H9 (cell line): ENCODE measurements around the gene C7. TPM values are rescaled to one million over a fixed set of nuclear protein-coding genes. Genes with fewer than 3 reads are reported as not detected.

Experiments used
- DNase-seq: peaks from one replicate; pipeline ENCODE4 v3.0.0-alpha.2; 2017
- H2AFZ ChIP-seq: one replicate; pipeline ENCODE4 v1.6.1; 2013; ENCODE audit warnings: mild to moderate bottlenecking, low read length, control low read depth, moderate library complexity
- H2AK5ac ChIP-seq: 2 replicates; pipeline ENCODE4 v1.6.1; 2013; ENCODE audit warnings: low read length, control low read depth, mixed read lengths; ENCODE audit not compliant: insufficient read length
- H2BK120ac ChIP-seq: one replicate; pipeline ENCODE4 v1.6.1; 2013; ENCODE audit warnings: low read depth, mild to moderate bottlenecking, low read length, control low read depth, inconsistent platforms; ENCODE audit not compliant: poor library complexity, severe bottlenecking
- H2BK12ac ChIP-seq: 2 replicates; pipeline ENCODE4 v1.6.1; 2013; ENCODE audit warnings: low read length, control low read depth, mixed read lengths, low read depth; ENCODE audit not compliant: insufficient read length
- H2BK15ac ChIP-seq: 2 replicates; pipeline ENCODE4 v1.6.1; 2013; ENCODE audit warnings: low read depth, low read length, control low read depth
- H2BK20ac ChIP-seq: one replicate; pipeline ENCODE4 v1.6.1; 2013; ENCODE audit warnings: low read depth, mild to moderate bottlenecking, low read length, control low read depth, inconsistent platforms; ENCODE audit not compliant: poor library complexity, severe bottlenecking
- H2BK5ac ChIP-seq: 2 replicates; pipeline ENCODE4 v1.6.1; 2013; ENCODE audit warnings: low read length, control low read depth, mixed read lengths; ENCODE audit not compliant: insufficient read length
- H3K14ac ChIP-seq: 2 replicates; pipeline ENCODE4 v1.6.1; 2013; ENCODE audit warnings: low read length, control low read depth; ENCODE audit not compliant: insufficient read depth
- H3K18ac ChIP-seq: 2 replicates; pipeline ENCODE4 v1.6.1; 2013; ENCODE audit warnings: low read depth, mild to moderate bottlenecking, mixed read lengths, low read length, control low read depth; ENCODE audit not compliant: insufficient read length
- H3K23ac ChIP-seq: 2 replicates; pipeline ENCODE4 v1.6.1; 2013; ENCODE audit warnings: low read length, control low read depth, mixed read lengths, low read depth; ENCODE audit not compliant: insufficient read length
- H3K23me2 ChIP-seq: 2 replicates; pipeline ENCODE4 v1.6.1; 2013; ENCODE audit warnings: low read depth, mild to moderate bottlenecking, mixed read lengths, low read length, control low read depth; ENCODE audit not compliant: insufficient read length, poor library complexity, severe bottlenecking
- H3K27ac ChIP-seq: 2 replicates; pipeline ENCODE4 v1.5.1; 2013; ENCODE audit warnings: low read length, control low read depth, mixed read lengths, low read depth; ENCODE audit not compliant: insufficient read length
- H3K27me3 ChIP-seq: 2 replicates; pipeline ENCODE4 v1.6.1; 2013; ENCODE audit warnings: low read length, control low read depth, inconsistent platforms; ENCODE audit not compliant: insufficient read depth
- H3K4ac ChIP-seq: 2 replicates; pipeline ENCODE4 v1.6.1; 2013; ENCODE audit warnings: low read depth, mild to moderate bottlenecking, control low read depth, inconsistent platforms, low read length, moderate library complexity
- H3K4me1 ChIP-seq: 2 replicates; pipeline ENCODE4 v1.6.1; 2013; ENCODE audit warnings: low read length, control low read depth, inconsistent platforms; ENCODE audit not compliant: insufficient read depth
- H3K4me2 ChIP-seq: 2 replicates; pipeline ENCODE4 v1.6.1; 2013; ENCODE audit warnings: low read length, control low read depth, mixed read lengths; ENCODE audit not compliant: insufficient read length, insufficient read depth
- H3K56ac ChIP-seq: 2 replicates; pipeline ENCODE4 v1.6.1; 2013; ENCODE audit warnings: low read depth, mild to moderate bottlenecking, mixed read lengths, low read length, control low read depth; ENCODE audit not compliant: insufficient read length
- H3K79me1 ChIP-seq: 2 replicates; pipeline ENCODE4 v1.6.1; 2013; ENCODE audit warnings: low read depth, mild to moderate bottlenecking, moderate library complexity, low read length, control low read depth, inconsistent platforms; ENCODE audit not compliant: insufficient read depth, poor library complexity, severe bottlenecking
- H3K79me2 ChIP-seq: 2 replicates; pipeline ENCODE4 v1.6.1; 2013; ENCODE audit warnings: low read length, control low read depth, inconsistent platforms; ENCODE audit not compliant: insufficient read depth
- H3K9ac ChIP-seq: 2 replicates; pipeline ENCODE4 v1.6.1; 2013; ENCODE audit warnings: low read length, control low read depth, mixed read lengths; ENCODE audit not compliant: insufficient read length; ENCODE audit errors: extremely low read depth
- H3K9me3 ChIP-seq: one replicate; pipeline ENCODE4 v1.6.1; 2013; ENCODE audit warnings: low read depth, low read length, inconsistent platforms; ENCODE audit not compliant: control insufficient read depth
- H3T11ph ChIP-seq: one replicate; pipeline ENCODE4 v1.6.1; 2013; ENCODE audit warnings: mild to moderate bottlenecking, low read length, control low read depth, inconsistent platforms
- H4K20me1 ChIP-seq: one replicate; pipeline ENCODE4 v1.6.1; 2013; ENCODE audit not compliant: control insufficient read depth, insufficient read length, insufficient read depth
- H4K5ac ChIP-seq: 2 replicates; pipeline ENCODE4 v1.6.1; 2013; ENCODE audit warnings: low read depth, mild to moderate bottlenecking, mixed read lengths, low read length, control low read depth; ENCODE audit not compliant: insufficient read length
- H4K8ac ChIP-seq: replicated peaks from 2 replicates; pipeline ENCODE4 v1.6.1; 2013; ENCODE audit warnings: low read length, control low read depth, mixed read lengths, low read depth; ENCODE audit not compliant: insufficient read length
- H4K91ac ChIP-seq: 2 replicates; pipeline ENCODE4 v1.6.1; 2013; ENCODE audit warnings: low read depth, mild to moderate bottlenecking, moderate library complexity, mixed read lengths, low read length, control low read depth; ENCODE audit not compliant: insufficient read length
- H3K27ac Mint-ChIP-seq, 3 experiments: 2 replicates in 2 of 3; 3 replicates in 1 of 3; pipeline ENCODE4 v1.8.0; 2020 to 2021; ENCODE audit warnings: mixed read lengths in 3 of 3, mild to moderate bottlenecking in 1 of 3, moderate library complexity in 1 of 3
- H3K27me3 Mint-ChIP-seq: 2 replicates; pipeline ENCODE4 v1.8.0; 2021; ENCODE audit warnings: low read depth, mild to moderate bottlenecking, moderate library complexity, mixed read lengths
- H3K36me3 Mint-ChIP-seq, 3 experiments: 2 replicates in 2 of 3; 3 replicates in 1 of 3; pipeline ENCODE4 v1.8.0; 2020 to 2021; ENCODE audit warnings: low read depth in 3 of 3, mixed read lengths in 3 of 3; ENCODE audit not compliant: insufficient read depth in 1 of 3
- H3K4me1 Mint-ChIP-seq, 2 experiments: 2 replicates each; pipeline ENCODE4 v1.8.0; 2020; ENCODE audit warnings: mixed read lengths in 2 of 2
- H3K4me3 Mint-ChIP-seq, 2 experiments: 2 replicates in 1 of 2; 3 replicates in 1 of 2; pipeline ENCODE4 v1.8.0; 2020 to 2021; ENCODE audit warnings: mild to moderate bottlenecking in 2 of 2, mixed read lengths in 2 of 2, moderate library complexity in 1 of 2
- H3K9me3 Mint-ChIP-seq, 2 experiments: 2 replicates in 1 of 2; 3 replicates in 1 of 2; pipeline ENCODE4 v1.8.0; 2020; ENCODE audit warnings: mild to moderate bottlenecking in 2 of 2, mixed read lengths in 2 of 2, moderate library complexity in 1 of 2
- CTCF ChIP-seq: fragments of 200-600 bp; sonication (generic); conservative IDR thresholded peaks from 3 replicates; pipeline ENCODE4 v1.8.0; 2021; ENCODE audit warnings: antibody characterized with exemption, mild to moderate bottlenecking
- WGBS: extraction: QIAGEN DNeasy Blood & Tissue Kit; methylation state at CpG from one replicate; pipeline ENCODE4 v1.1.7; 2013; ENCODE audit warnings: missing lambda C conversion rate, low lambda C conversion rate, mixed read lengths; ENCODE audit not compliant: insufficient read length; ENCODE audit errors: extremely low coverage; 5-methylcytosine and 5-hydroxymethylcytosine counted together
- total RNA-seq: library from RNA; stranded (reverse); gene quantifications from 2 replicates; pipeline ENCODE4 v1.2.1, GENCODE V29; 2021

C7 gene
- total RNA-seq, 1 experiment from 2014 or later = 0.52 TPM

DNA sequence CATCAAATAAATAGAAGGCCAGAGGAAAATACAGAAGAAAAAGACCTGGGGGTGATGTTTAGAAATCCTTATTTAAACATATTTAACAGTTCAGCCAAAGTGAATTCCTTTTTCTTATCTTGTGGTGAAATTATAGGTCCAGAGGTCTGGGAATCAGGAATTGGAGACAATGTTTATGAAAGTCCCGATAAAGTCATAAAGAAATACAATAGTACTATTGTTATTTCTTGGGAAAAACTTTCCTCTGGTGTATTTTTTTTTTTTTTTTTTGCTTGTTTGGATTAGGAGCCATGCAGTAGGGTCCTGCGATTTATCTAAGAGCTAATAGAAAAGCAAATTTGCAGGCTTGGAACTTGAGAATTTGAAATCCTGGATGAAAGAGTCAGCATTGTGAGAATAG lies 426 bp downstream of the C7 start:
- no CpG with 5 or more reads among the region's 2 CpGs for WGBS

More for the DNA sequence above, 426 bp downstream of the C7 start:
- no peaks in the 10 kb centered on the region for H3K9me3 ChIP-seq
- Mint-ChIP-seq H3K27ac (no peak overlapping the region), H3K36me3 (no peaks in the 10 kb centered on the region), H3K4me1 (peaks cover 4 to 11% of the 10 kb centered on the region in 2 experiments), H3K27me3 (peaks cover 7% of the 10 kb centered on the region), H3K9me3 (no peaks in the 10 kb centered on the region; a peak in 1 of 5 replicates), H3K4me3 (no peak overlapping the region)
- H3K27me3 ChIP-seq = no peaks in the 10 kb centered on the region
- H3K79me2 ChIP-seq = no peaks in the 10 kb centered on the region
- no peak overlapping the region for H2AFZ ChIP-seq
- no peak overlapping the region for H3K9ac ChIP-seq
- no peaks in the 10 kb centered on the region for H4K20me1 ChIP-seq
- H2BK20ac ChIP-seq = no peak overlapping the region
- H3K23me2 ChIP-seq = no peaks in the 10 kb centered on the region
- no peak overlapping the region for H3K18ac ChIP-seq
- no peak overlapping the region for H4K91ac ChIP-seq
- no peak overlapping the region for H3K27ac ChIP-seq
- H3K23ac ChIP-seq = no peak overlapping the region
- H2BK15ac ChIP-seq = no peak overlapping the region
- no peak overlapping the region for H3K4me2 ChIP-seq
- no peak for TF ChIP-seq CTCF
- no peak overlapping the region for H3K56ac ChIP-seq
- no peak overlapping the region for H2BK5ac ChIP-seq
- no peak overlapping the region for H2AK5ac ChIP-seq
- no peaks in the 10 kb centered on the region for H3K4me1 ChIP-seq
- no peak for DNase-seq
- no peak overlapping the region for H2BK120ac ChIP-seq
- no peak overlapping the region for H4K5ac ChIP-seq
- H3T11ph ChIP-seq = no peak overlapping the region
- no peak overlapping the region for H4K8ac ChIP-seq
- H3K14ac ChIP-seq = no peak overlapping the region
- no peak overlapping the region for H2BK12ac ChIP-seq
- no peaks in the 10 kb centered on the region for H3K79me1 ChIP-seq
- H3K4ac ChIP-seq = no peak overlapping the region
